Lung (tissue), 12 donors: Measurements from ENCODE around the gene TRANK1. TPM values are rescaled to one million over a fixed set of nuclear protein-coding genes. Genes with fewer than 3 reads are reported as not detected.

Source experiments
- ATAC-seq: fragments of 200-7000 bp; cut with Tn5 transposase; one replicate; pipeline ENCODE4 v1.9.1; 2020; ENCODE audit warnings: moderate number of reproducible peaks; ENCODE audit not compliant: insufficient read depth, low FRiP score
- DNase-seq, 3 donors: peaks; one replicate each; pipeline ENCODE4 v3.0.0-alpha.2; 2013 to 2017
- H3K27ac ChIP-seq, 2 donors: one replicate each; pipeline ENCODE4 v1.5.1; 2013; ENCODE audit warnings: mild to moderate bottlenecking in 2 of 2, moderate library complexity in 2 of 2, control low read depth in 1 of 2, inconsistent platforms in 1 of 2, low read depth in 1 of 2, low read length in 1 of 2
- H3K27me3 ChIP-seq, 3 donors: one replicate each; pipeline ENCODE4 v1.5.1; 2013; ENCODE audit warnings: low read length in 2 of 3; ENCODE audit not compliant: control insufficient read depth in 3 of 3, insufficient read depth in 3 of 3
- H3K36me3 ChIP-seq, 4 donors: one replicate each; pipeline ENCODE4 v1.5.1; 2013; ENCODE audit warnings: low read length in 4 of 4, mild to moderate bottlenecking in 1 of 4, moderate library complexity in 1 of 4; ENCODE audit not compliant: control insufficient read depth in 4 of 4, insufficient read depth in 4 of 4
- H3K4me1 ChIP-seq, 5 donors: one replicate each; pipeline ENCODE4 v1.5.1; 2013; ENCODE audit warnings: low read length in 5 of 5, mild to moderate bottlenecking in 2 of 5, moderate library complexity in 1 of 5; ENCODE audit not compliant: control insufficient read depth in 5 of 5, insufficient read depth in 5 of 5
- H3K4me3 ChIP-seq: one replicate; pipeline ENCODE4 v1.5.1; 2013; ENCODE audit warnings: mild to moderate bottlenecking, control low read depth, moderate library complexity
- H3K9ac ChIP-seq, 2 donors: one replicate each; pipeline ENCODE4 v1.5.1; 2013; ENCODE audit warnings: low read length in 2 of 2, control low read depth in 1 of 2; ENCODE audit not compliant: insufficient read depth in 1 of 2
- H3K9me3 ChIP-seq, 4 donors: one replicate each; pipeline ENCODE4 v1.5.1; 2013; ENCODE audit warnings: low read length in 3 of 4, mild to moderate bottlenecking in 1 of 4, moderate library complexity in 1 of 4; ENCODE audit not compliant: control insufficient read depth in 4 of 4, insufficient read depth in 3 of 4
- CTCF ChIP-seq: IDR thresholded peaks from 2 replicates; pipeline ENCODE4 v1.5.1; 2012; ENCODE audit warnings: mild to moderate bottlenecking; ENCODE audit errors: control extremely low read depth, extremely low read depth
- WGBS, 2 donors: extraction: QIAGEN DNeasy Blood & Tissue Kit; methylation state at CpG; one replicate each; pipeline ENCODE4 v1.1.7; 2013; 5-methylcytosine and 5-hydroxymethylcytosine counted together
- polyA plus RNA-seq, 2 donors: library from polyadenylated mRNA; stranded (reverse); fragments of 200-250 nt; gene quantifications; one replicate each; pipeline ENCODE4 v1.2.1, GENCODE V29; 2013
- total RNA-seq, 2 donors: library from RNA; depleted of rRNA in 1 of 2; stranded (reverse); fragments of >200 nt in 1 of 2; gene quantifications; one replicate each; pipeline ENCODE4 v1.2.1, GENCODE V29; 2014 to 2021
- donor health status: control.
- donor health status: control.
- donor health status: Bipolar disorder and iron deficiency.
- donor health status: healthy.
- donor health status: DM: yes; HTN: yes; CAD: no.

TRANK1 gene
- total and polyA plus RNA-seq, 4 donors, result 4.3 to 34.3 (median 15.1) TPM

- WGBS, 2 donors, result 28 to 48% methylated on average over 3 of the region's 3 CpGs
- peaks cover 0 to 37% (median 16%) of the 10 kb centered on the region in 5 donors for H3K4me1 ChIP-seq
- peak overlapping the region; percentile 17 to 45 for H3K9ac ChIP-seq
- no peak overlapping the region for H3K27ac ChIP-seq
- no peak overlapping the region for H3K4me3 ChIP-seq
- ATAC-seq (no peak), DNase-seq (no peak)
- H3K27me3 ChIP-seq, result no peaks in the 10 kb centered on the region
- H3K9me3 ChIP-seq, result no peaks in the 10 kb centered on the region
- no peak for TF ChIP-seq CTCF
- peaks cover 14 to 34% (median 22%) of the 10 kb centered on the region in 4 donors for H3K36me3 ChIP-seq
Observed at GRCh38 chr3:36989005-36989404, 44.2 kb upstream of the TRANK1 start.

DNA sequence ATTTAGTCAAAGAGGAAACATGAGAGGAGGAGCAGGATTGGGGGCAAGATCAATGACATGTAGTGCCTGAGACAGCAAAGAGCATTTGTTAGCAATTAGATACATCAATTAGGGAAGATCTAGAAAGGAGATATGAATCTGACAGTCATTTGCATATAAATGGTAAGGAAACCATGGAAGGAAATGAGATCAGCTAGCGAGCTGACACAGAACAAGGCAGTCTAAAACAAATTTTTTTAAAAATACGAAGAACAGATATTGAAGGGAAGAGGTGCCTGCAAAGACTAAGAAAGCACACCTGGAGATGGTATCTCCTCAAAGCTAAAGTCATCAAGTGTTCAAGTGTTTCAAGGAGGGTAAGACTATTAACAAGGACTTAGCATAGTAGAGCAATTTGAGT is 43.5 kb upstream of the TRANK1 start:
- DNase-seq (no peak), ATAC-seq (no peak)
- Histone ChIP-seq H3K9ac (no peak overlapping the region), H3K27me3 (no peaks in the 10 kb centered on the region), H3K4me3 (no peak overlapping the region), H3K27ac (no peak overlapping the region), H3K9me3 (no peaks in the 10 kb centered on the region), H3K36me3 (peaks cover 15 to 39% (median 25%) of the 10 kb centered on the region in 4 donors), H3K4me1 (peaks cover 0 to 35% (median 16%) of the 10 kb centered on the region in 5 donors)
- WGBS, 2 donors, result 42 to 51% methylated on average over 2 of the region's 2 CpGs
- TF ChIP-seq CTCF, result no peak

DNA sequence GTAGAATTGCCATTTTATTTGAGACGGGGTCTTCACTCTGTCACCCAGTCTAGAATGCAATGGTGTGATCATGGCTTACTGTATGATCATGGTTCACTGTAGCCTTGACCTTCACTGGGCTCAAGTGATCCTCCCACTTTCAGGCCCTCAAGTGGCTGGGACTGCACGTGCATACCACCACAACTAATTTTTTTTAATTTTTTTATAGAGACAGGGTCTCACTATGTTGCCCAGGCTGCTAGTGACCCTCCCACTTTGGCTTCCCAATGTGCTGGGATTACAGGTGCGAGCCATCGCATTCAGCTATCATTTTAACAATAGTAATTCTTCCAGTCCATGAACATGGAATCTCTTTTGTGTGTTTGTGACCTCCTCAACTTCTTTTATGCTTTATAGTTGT is 36.2 kb upstream of the TRANK1 start:
- ATAC-seq, result no peak
- TF ChIP-seq CTCF, result no peak
- Histone ChIP-seq H3K27ac (no peak overlapping the region), H3K27me3 (no peaks in the 10 kb centered on the region), H3K4me1 (no peaks in the 10 kb centered on the region), H3K4me3 (no peak overlapping the region), H3K9ac (no peak overlapping the region), H3K9me3 (peaks cover 0 to 4% (median under 1%) of the 10 kb centered on the region in 4 donors), H3K36me3 (peaks cover 15 to 33% (median 27%) of the 10 kb centered on the region in 4 donors)
- DNase-seq, result no peak
- WGBS, 2 donors, result 95 to 97% methylated on average over 4 of the region's 4 CpGs

DNA sequence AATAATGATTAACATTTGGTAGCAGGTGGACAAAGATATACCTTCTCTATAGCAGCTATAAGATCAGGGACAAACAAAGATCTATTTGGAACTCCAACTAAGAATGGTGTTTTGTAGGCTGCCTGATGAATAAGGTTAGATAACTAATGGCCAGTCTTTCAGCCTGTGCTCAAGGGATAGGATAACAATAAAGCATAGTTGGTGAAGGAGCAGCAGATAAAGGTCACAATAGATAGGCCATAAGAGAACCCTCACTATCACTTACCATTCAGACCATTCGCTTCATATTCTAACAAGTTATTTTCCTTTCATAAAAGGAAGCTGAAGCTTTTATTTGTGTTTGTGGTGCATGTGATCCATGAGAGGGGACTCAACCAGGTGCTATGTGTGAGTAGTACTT is 28.3 kb upstream of the TRANK1 start:
- H3K9ac ChIP-seq, result no peak overlapping the region
- TF ChIP-seq CTCF, result no peak
- peaks cover 0 to 2% (median 0%) of the 10 kb centered on the region in 4 donors for H3K9me3 ChIP-seq
- H3K36me3 ChIP-seq, result peaks cover 0 to 3% (median 0%) of the 10 kb centered on the region in 4 donors
- ATAC-seq, result no peak
- no peaks in the 10 kb centered on the region for H3K27me3 ChIP-seq
- DNase-seq, result no peak
- no peak overlapping the region for H3K27ac ChIP-seq
- H3K4me3 ChIP-seq, result no peak overlapping the region
- no peaks in the 10 kb centered on the region for H3K4me1 ChIP-seq
- WGBS, 2 donors, result 96 to 100% methylated on average over 1 of the region's 1 CpG
